PC-3 (cell line): ENCODE data around the gene LMO2.

Experiments used
- EZH2 ChIP-seq: fragments of 300-600 bp; sonication (generic); IDR thresholded peaks from one replicate; pipeline ENCODE4 v1.6.1; 2017; ENCODE audit warnings: antibody characterized with exemption, mild to moderate bottlenecking, low read length; ENCODE audit not compliant: unreplicated experiment
- EZH2phosphoT487 ChIP-seq: fragments of 300-600 bp; sonication (generic); IDR thresholded peaks from 2 replicates; pipeline ENCODE4 v1.6.1; 2018; ENCODE audit warnings: mild to moderate bottlenecking, antibody characterized with exemption, low read length, borderline replicate concordance
- TF ChIP-seq, protein P1 (sequence below): fragments of 300-600 bp; sonication (generic); conservative IDR thresholded peaks from 2 replicates; pipeline ENCODE4 v1.5.1; 2017; ENCODE audit warnings: antibody characterized with exemption, low read depth, mild to moderate bottlenecking, low read length

DNA sequence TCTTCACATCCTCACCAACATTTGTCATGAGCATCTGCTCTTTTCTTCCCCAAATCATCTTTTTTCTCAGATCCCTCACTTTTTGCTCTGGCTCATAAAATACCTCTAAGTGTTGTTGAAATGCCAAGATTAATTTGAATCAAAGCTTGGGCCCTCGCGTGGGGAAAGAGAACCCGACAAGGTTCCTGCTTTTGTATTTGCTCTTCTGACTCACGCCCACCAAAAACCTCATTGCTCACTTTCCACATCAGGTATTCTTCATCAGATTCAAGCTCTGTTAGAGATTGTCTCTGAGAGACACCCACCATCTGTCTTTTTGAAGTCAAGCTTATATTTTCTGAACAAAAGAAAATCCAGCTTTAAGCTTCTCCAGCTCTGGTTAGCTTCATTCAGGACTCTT, 64.7 kb downstream of the LMO2 start:
- TF ChIP-seq, protein P1, sequence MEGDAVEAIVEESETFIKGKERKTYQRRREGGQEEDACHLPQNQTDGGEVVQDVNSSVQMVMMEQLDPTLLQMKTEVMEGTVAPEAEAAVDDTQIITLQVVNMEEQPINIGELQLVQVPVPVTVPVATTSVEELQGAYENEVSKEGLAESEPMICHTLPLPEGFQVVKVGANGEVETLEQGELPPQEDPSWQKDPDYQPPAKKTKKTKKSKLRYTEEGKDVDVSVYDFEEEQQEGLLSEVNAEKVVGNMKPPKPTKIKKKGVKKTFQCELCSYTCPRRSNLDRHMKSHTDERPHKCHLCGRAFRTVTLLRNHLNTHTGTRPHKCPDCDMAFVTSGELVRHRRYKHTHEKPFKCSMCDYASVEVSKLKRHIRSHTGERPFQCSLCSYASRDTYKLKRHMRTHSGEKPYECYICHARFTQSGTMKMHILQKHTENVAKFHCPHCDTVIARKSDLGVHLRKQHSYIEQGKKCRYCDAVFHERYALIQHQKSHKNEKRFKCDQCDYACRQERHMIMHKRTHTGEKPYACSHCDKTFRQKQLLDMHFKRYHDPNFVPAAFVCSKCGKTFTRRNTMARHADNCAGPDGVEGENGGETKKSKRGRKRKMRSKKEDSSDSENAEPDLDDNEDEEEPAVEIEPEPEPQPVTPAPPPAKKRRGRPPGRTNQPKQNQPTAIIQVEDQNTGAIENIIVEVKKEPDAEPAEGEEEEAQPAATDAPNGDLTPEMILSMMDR = no peak
- TF ChIP-seq EZH2 = no peak
- no peak for TF ChIP-seq EZH2phosphoT487
